ENCODE results near the gene HDAC1. TPM values are rescaled to one million over a fixed set of nuclear protein-coding genes. Genes with fewer than 3 reads are reported as not detected.
A peak's percentile ranks its signal among the peaks of the same experiment; 100 is the strongest.
"Not testable (repeated sequence)": the region's sequence is repeated elsewhere in the genome, so short reads cannot be mapped to it uniquely, and the experiment has no call there.

The HDAC1 gene
- total RNA-seq, 1 donor from 2014 or later: 21.0 TPM

DNA sequence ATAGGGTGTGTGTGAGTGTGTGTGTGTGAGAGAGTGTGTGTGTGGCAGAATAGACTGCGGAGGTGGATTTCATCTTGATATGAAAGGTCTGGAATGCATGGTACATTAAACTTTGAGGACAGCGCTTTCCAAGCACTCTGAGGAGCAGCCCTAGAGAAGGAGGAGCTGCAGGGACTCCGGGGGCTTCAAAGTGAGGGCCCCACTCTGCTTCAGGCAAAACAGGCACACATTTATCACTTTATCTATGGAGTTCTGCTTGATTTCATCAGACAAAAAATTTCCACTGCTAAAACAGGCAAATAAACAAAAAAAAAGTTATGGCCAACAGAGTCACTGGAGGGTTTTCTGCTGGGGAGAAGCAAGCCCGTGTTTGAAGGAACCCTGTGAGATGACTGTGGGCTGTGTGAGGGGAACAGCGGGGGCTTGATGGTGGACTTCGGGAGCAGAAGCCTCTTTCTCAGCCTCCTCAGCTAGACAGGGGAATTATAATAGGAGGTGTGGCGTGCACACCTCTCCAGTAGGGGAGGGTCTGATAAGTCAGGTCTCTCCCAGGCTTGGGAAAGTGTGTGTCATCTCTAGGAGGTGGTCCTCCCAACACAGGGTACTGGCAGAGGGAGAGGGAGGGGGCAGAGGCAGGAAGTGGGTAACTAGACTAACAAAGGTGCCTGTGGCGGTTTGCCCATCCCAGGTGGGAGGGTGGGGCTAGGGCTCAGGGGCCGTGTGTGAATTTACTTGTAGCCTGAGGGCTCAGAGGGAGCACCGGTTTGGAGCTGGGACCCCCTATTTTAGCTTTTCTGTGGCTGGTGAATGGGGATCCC lies 18.3 kb upstream of the HDAC1 start:
- DNase-seq (ENCODE audit: low read depth): no peak

DNA sequence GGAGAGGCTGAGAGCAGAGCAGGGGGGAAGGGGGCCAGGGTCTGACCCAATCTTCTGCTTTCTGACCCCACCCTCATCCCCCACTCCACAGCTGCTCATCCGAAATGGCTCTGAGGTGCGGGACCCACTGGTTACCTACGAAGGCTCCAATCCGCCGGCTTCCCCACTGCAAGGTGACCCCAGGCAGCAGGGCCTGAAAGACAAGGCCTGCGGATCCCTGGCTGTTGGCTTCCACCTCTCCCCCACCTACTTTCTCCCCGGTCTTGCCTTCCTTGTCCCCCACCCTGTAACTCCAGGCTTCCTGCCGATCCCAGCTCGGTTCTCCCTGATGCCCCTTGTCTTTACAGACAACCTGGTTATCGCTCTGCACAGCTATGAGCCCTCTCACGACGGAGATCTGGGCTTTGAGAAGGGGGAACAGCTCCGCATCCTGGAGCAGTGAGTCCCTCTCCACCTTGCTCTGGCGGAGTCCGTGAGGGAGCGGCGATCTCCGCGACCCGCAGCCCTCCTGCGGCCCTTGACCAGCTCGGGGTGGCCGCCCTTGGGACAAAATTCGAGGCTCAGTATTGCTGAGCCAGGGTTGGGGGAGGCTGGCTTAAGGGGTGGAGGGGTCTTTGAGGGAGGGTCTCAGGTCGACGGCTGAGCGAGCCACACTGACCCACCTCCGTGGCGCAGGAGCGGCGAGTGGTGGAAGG lies 17.1 kb upstream of the HDAC1 start:
- DNase-seq (ENCODE audit: low read depth): no peak

GRCh38 chr1:32275424-32275823 lies 16.5 kb upstream of the HDAC1 start:
- no peak for DNase-seq (ENCODE audit: low read depth)

DNA sequence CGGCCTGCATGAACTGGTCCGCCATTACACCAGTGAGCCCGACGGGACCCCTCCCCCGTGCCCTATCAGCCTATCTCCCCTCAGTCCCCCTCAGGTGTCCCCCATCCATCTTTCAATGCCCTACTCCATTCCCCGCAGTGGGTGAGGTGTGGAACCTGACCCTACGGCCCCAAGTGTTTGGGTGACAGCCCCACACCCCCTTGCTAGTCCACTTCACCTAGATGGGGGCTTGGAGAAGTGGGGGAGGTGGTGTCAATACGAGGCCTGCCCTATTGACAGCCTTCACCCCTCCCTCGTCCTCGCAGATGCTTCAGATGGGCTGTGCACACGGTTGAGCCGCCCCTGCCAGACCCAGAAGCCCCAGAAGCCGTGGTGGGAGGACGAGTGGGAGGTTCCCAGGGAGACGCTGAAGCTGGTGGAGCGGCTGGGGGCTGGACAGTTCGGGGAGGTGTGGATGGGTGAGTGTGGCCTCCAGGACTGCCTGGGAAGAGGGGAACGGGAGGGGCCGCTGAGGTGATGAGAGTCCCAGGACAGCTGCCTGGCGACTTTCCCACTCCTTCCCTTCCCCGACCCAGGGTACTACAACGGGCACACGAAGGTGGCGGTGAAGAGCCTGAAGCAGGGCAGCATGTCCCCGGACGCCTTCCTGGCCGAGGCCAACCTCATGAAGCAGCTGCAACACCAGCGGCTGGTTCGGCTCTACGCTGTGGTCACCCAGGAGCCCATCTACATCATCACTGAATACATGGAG lies 15.7 kb upstream of the HDAC1 start:
- peak; percentile 78 for DNase-seq (ENCODE audit: low read depth)

GRCh38 chr1:32284777-32285176 lies 7.1 kb upstream of the HDAC1 start:
- DNase-seq (ENCODE audit: low read depth): not testable (repeated sequence)

DNA sequence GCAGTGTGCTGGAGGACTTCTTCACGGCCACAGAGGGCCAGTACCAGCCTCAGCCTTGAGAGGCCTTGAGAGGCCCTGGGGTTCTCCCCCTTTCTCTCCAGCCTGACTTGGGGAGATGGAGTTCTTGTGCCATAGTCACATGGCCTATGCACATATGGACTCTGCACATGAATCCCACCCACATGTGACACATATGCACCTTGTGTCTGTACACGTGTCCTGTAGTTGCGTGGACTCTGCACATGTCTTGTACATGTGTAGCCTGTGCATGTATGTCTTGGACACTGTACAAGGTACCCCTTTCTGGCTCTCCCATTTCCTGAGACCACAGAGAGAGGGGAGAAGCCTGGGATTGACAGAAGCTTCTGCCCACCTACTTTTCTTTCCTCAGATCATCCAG lies 6.2 kb upstream of the HDAC1 start:
- DNase-seq (ENCODE audit: low read depth): no peak

DNA sequence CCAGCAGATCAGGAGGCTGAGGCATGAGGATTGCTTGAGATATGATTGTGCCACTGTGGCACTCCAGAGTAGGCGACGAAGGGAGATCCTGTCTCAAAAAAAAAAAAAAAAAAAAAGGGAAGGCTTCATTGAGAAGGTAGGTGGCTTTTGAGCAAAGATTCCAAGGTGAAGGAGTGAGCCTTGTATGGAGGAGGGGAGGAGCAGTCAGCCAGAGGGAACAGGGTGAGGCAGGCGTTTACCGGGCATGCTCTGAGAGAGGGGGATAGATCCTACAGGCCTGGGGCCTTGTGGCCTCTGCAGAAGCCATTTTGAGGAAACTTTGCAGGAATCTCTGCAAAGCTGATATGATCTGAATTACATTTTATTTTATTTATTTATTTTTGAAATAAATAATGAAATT lies 5.1 kb upstream of the HDAC1 start:
- no peak for DNase-seq (ENCODE audit: low read depth)

DNA sequence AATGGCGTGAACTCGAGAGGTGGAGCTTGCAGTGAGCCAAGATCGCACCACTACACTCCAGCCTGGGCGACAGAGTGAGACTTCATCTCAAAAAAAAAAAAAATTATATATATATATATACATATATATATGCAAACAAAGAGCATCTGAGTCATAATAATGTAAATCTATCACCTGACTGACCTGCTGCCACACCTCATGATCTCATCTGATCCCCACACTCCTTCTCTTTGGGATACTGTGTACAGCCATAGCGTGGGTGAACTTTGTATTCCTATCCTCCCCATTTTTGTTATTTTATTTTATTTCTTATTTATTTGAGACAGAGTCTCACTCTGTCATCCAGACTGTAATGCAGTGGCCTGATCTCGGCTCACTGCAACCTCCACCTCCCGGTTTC lies 2.6 kb upstream of the HDAC1 start:
- no peak for DNase-seq (ENCODE audit: low read depth)

DNA sequence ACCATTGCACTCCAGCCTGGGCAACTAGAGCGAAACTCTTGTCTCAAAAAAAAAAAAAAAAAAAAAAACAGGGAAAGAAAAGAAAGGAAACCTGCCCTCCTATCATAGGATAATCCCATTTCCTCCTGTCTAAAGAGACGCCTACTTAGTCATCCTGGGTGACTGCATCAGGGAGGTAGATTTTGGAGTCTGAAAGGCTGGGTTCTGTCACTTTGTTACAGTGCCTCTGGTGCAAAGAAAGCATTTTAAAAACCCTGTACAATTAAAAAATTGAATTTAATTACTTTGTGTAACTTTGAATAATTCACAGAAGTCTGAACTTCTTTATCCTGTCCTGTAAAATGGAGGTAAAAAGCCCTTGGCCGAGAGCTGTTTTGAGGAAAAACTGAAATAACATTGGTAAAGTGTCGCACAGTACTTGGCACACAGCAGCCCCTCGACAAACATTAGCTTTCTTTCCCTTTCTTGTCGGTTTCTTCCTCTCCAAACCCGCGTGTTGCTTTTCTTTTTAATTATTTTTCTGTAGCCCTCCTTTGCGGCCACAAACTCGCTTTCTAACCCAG lies 657 bp upstream of the HDAC1 start:
- no peak for DNase-seq (ENCODE audit: low read depth)

DNA sequence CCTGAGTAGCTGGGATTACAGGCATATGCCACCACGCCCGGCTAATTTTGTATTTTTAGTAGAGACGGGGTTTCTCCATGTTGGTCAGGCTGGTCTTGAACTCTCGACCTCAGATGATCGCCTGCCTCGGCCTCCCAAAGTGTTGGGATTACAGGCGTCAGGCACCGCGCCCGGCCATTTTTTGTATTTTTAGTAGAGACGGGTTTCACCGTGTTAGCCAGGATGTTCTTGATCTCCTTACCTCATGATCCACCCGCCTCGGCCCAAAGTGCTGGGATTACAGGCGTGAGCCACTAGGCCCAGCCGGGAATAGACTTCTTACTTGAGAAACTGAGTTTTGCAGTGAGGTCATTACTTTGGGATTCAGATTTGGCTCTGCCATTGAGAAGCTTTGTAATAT lies 6.3 kb downstream of the HDAC1 start:
- DNase-seq (ENCODE audit: low read depth): not testable (repeated sequence)

DNA sequence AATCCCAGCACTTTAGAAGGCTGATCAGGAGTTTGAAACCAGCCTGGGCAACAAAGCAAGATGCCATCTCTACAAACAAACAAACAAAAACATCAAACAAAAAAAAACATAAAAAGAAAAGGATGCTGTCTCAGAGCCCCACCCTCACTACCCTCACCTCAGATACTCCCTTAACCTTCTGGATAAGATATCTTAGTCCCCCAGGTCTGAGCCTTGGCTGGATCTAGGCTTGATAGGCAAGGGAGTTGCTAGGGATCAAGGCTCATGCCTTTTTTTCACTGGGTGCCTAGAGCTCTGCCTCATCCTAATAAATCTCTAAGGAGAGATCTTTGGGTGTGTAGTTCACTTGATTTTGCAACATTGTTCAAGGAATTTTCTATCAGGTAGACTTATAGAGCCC lies 7.4 kb downstream of the HDAC1 start:
- DNase-seq (ENCODE audit: low read depth): no peak

DNA sequence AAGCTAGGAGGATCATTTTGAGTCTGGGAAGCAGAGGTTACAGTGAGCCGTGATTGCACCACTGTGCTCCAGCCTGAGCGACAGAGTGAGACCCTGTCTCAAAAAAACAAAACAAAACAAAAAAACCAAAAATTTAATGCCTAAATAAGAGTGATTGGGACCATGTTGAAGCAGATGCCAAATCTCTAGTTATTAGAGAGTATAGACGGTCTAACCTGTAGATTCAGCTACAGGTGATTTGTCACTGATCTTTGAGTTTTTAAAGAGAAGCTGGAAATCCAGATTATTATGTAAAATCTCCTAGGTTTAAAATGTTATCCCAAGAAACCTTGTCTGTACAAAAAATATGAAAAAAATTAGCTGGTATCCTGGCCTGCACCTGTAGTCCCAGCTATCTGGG lies 11.5 kb downstream of the HDAC1 start:
- no peak for DNase-seq (ENCODE audit: low read depth)

DNA sequence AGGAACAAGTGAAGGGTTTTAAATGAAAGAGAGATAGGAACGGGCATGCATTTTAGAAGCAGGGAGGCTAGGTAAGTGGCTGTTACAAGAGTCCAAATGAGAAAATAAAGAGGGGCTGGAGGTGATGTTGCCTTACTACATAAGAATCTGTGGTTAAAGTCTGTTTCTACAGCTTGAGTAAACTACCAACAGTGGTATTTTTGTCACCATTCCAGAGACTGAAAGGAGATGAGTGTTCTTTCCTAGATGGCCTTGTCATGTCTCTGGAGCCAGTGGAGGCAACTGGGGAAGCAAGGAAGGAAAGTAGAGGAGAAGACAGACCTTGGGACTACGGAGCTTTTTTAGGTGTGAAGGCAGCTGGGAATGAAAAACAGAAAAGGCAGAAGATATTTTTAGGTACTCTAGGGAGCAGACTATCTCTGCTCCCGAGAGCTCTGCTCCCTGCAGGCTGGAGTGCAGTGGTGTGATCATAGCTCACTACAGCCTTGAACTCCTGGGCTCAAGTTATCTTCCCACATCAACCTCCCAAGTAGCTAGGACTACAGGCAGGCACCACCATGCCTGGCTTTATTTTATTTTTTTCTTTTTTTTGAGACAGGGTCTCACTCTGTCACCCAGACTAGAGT lies 12.2 kb downstream of the HDAC1 start:
- peak; percentile 27 for DNase-seq (ENCODE audit: low read depth)

GRCh38 chr1:32305310-32305709 lies 13.4 kb downstream of the HDAC1 start:
- DNase-seq (ENCODE audit: low read depth): no peak

DNA sequence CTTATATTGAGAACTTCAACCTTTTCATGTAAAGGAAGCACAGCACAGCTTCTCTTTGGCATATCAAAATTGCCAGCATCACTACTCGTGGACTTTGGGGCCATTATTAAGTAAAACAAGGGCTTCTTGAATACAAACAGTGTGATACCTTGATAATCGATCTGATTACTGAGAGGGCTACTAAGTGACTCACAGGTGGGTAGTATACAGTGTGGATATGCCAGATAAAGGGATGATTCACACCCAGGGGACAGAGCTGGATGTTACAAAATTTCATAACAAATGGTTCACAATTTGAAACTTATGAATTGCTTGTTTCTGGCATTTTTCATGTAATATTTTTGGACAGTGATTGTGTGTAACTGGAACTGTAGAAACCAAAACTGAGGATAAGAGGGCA lies 15.4 kb downstream of the HDAC1 start:
- DNase-seq (ENCODE audit: low read depth): no peak

GRCh38 chr1:32309960-32310359 lies 18.1 kb downstream of the HDAC1 start:
- no peak for DNase-seq (ENCODE audit: low read depth)

DNA sequence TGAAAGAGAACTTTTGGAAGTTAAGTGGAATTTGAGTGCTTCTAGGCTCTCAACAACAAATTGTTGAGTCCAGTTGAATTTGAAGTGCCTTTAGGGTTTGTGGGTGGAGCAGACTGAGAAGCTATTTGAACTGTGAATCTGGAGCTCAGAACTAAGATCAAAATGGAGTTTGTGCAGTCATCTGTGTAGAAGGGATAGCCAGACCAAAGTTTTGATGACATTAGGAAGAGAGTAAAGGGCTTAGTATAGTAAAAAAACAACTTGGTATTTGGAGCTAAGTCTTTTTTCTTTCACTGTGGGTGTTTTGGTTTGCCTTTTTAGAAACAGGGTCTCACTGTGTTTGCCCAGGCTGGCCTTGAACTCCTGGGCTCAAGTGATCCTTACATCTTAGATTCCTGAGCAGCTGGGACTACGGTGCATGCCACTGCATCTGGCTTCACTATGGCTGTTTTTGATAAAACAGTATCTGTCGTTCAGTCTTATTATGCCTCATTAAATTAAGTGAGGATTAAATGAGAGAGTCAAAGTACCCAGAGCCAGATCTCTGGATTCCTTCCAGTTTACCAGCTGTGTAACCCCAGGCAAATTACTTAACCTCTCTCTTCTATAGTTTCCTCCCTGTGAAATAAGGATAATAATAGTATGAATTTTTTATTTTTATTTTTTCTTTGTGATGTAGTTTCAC lies 20.0 kb downstream of the HDAC1 start:
- DNase-seq (ENCODE audit: low read depth): no peak

DNA sequence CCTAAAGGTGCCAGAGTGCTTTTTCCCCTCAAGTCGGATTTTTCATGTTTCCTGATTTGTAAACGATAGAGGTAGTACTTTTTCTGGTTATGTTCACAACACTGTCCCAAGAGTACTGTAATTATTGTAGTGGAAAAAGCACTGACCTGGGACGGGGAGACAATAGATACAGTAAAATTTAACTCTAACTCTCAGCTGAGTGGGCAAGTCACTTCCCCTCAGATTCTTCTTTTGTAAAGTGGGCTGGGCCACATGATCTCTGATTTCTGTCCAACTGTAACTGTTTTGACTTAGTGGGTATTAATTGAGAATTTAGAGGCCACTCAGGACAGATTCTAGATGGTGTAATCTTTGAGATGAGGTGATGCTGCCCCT lies 25.0 kb downstream of the HDAC1 start:
- no peak for DNase-seq (ENCODE audit: low read depth)

- DNase-seq (ENCODE audit: low read depth): no peak
These were observed 26.4 kb downstream of the HDAC1 start for GRCh38 chr1:32318127-32318869.

DNA sequence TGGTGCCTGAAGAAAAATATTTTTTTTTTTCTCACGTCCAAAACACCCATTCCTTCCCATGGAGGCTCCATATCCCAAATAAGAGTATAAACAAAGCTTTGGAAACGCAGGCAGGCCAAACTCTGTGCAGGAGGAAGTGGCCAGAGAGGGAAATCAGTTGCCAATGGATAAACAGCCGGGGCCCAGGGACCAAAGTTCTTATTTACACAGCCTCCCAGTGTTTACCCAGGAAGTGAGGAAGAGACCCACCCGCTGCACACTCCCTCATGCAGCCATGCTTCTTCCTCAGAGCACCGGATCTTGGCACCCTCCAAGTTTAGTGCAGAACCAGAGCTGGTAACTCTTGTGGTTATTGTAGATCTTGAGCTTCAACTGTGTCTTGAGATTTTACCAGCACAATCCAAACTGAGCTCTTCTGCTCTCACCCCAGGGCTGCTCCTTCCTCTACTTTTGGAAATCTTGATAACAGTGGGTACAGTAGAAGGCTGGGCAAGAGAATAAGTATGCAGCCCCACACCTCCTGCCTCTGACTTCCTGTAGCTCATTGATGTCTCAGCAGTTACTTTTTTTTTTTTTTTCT lies 29.9 kb downstream of the HDAC1 start:
- DNase-seq (ENCODE audit: low read depth): no peak

Data from myocyte (in vitro differentiated cells).